ENCODE results near the gene APOL1. TPM values are rescaled to one million over a fixed set of nuclear protein-coding genes. Genes with fewer than 3 reads are reported as not detected.

APOL1 gene
- total RNA-seq, 1 donor from 2014 or later, result 36.2 TPM

- Mint-ChIP-seq H3K27ac (peak overlapping the region; percentile 34), H3K4me3 (no peak overlapping the region), H3K36me3 (ENCODE audit: low read depth) (peaks cover 76% of the 10 kb centered on the region), H3K4me1 (peaks cover 8% of the 10 kb centered on the region), H3K27me3 (no peaks in the 10 kb centered on the region), H3K9me3 (no peaks in the 10 kb centered on the region)
- intact Hi-C loops (cut with micrococcal nuclease), result loop anchor here (1.0 kb wide), 2 partner anchors 87 to 169 kb away; no protein-coding TSS in a partner anchor
- peak; percentile 94 for DNase-seq
These were observed 48.5 kb downstream of the APOL1 start for GRCh38 chr22:36301384-36301828.

- Mint-ChIP-seq H3K9me3 (no peaks in the 10 kb centered on the region), H3K27ac (peak overlapping the region; percentile 34), H3K36me3 (ENCODE audit: low read depth) (peaks cover 74% of the 10 kb centered on the region), H3K4me3 (no peak overlapping the region), H3K27me3 (no peaks in the 10 kb centered on the region), H3K4me1 (peaks cover 8% of the 10 kb centered on the region)
- no peak for DNase-seq
- intact Hi-C loops (cut with micrococcal nuclease), result loop anchor here (1.0 kb wide), 2 partner anchors 86 to 168 kb away; no protein-coding TSS in a partner anchor
These were observed 48.9 kb downstream of the APOL1 start for GRCh38 chr22:36301851-36302250.

GRCh38 chr22:36302439-36303114 is 49.6 kb downstream of the APOL1 start:
- Mint-ChIP-seq H3K4me1 (peaks cover 8% of the 10 kb centered on the region), H3K4me3 (no peak overlapping the region), H3K9me3 (no peaks in the 10 kb centered on the region), H3K27ac (peak overlapping the region; percentile 41), H3K36me3 (ENCODE audit: low read depth) (peaks cover 72% of the 10 kb centered on the region), H3K27me3 (no peaks in the 10 kb centered on the region)
- intact Hi-C loops (cut with micrococcal nuclease), result no loop called here
- no peak for DNase-seq

GRCh38 chr22:36303115-36303467 is 50.2 kb downstream of the APOL1 start:
- Mint-ChIP-seq H3K36me3 (ENCODE audit: low read depth) (peaks cover 70% of the 10 kb centered on the region), H3K27me3 (no peaks in the 10 kb centered on the region), H3K4me3 (no peak overlapping the region), H3K9me3 (no peaks in the 10 kb centered on the region), H3K27ac (no peak overlapping the region), H3K4me1 (peaks cover 8% of the 10 kb centered on the region)
- intact Hi-C loops (cut with micrococcal nuclease), result no loop called here
- no peak for DNase-seq

- H3K36me3 Mint-ChIP-seq (ENCODE audit: low read depth), result peaks cover 72% of the 10 kb centered on the region
- H3K4me3 Mint-ChIP-seq, result no peak overlapping the region
- no peak overlapping the region for H3K27ac Mint-ChIP-seq
- intact Hi-C loops (cut with micrococcal nuclease), result no loop called here
- no peaks in the 10 kb centered on the region for H3K9me3 Mint-ChIP-seq
- no peak for DNase-seq
- no peaks in the 10 kb centered on the region for H3K27me3 Mint-ChIP-seq
- peaks cover 8% of the 10 kb centered on the region for H3K4me1 Mint-ChIP-seq
These were observed 50.9 kb downstream of the APOL1 start for GRCh38 chr22:36303874-36304273.

GRCh38 chr22:36304429-36304828 is 51.5 kb downstream of the APOL1 start:
- DNase-seq, result no peak
- Mint-ChIP-seq H3K4me3 (no peak overlapping the region), H3K27ac (no peak overlapping the region), H3K36me3 (ENCODE audit: low read depth) (peaks cover 72% of the 10 kb centered on the region), H3K27me3 (no peaks in the 10 kb centered on the region), H3K4me1 (peaks cover 8% of the 10 kb centered on the region), H3K9me3 (no peaks in the 10 kb centered on the region)
- intact Hi-C loops (cut with micrococcal nuclease), result no loop called here

- Mint-ChIP-seq H3K27me3 (no peaks in the 10 kb centered on the region), H3K9me3 (no peaks in the 10 kb centered on the region), H3K36me3 (ENCODE audit: low read depth) (peaks cover 68% of the 10 kb centered on the region), H3K4me1 (peaks cover 6% of the 10 kb centered on the region), H3K27ac (no peak overlapping the region), H3K4me3 (no peak overlapping the region)
- DNase-seq, result no peak
- intact Hi-C loops (cut with micrococcal nuclease), result no loop called here
These were observed 52.9 kb downstream of the APOL1 start for GRCh38 chr22:36305813-36306212.

- intact Hi-C loops (cut with micrococcal nuclease), result no loop called here
- Mint-ChIP-seq H3K36me3 (ENCODE audit: low read depth) (peaks cover 66% of the 10 kb centered on the region), H3K9me3 (no peaks in the 10 kb centered on the region), H3K4me3 (no peak overlapping the region), H3K4me1 (peaks cover 5% of the 10 kb centered on the region), H3K27ac (no peak overlapping the region), H3K27me3 (no peaks in the 10 kb centered on the region)
- no peak for DNase-seq
These were observed 53.3 kb downstream of the APOL1 start for GRCh38 chr22:36306227-36306626.

- H3K36me3 Mint-ChIP-seq (ENCODE audit: low read depth), result peaks cover 65% of the 10 kb centered on the region
- intact Hi-C loops (cut with micrococcal nuclease), result no loop called here
These were observed 55.9 kb downstream of the APOL1 start for GRCh38 chr22:36308880-36309279.

GRCh38 chr22:36311386-36312085 is 58.6 kb downstream of the APOL1 start:
- DNase-seq, result no peak
- H3K36me3 Mint-ChIP-seq (ENCODE audit: low read depth), result peaks cover 60% of the 10 kb centered on the region

More at GRCh38 chr22:36308880-36309279, 55.9 kb downstream of the APOL1 start:
- no peaks in the 10 kb centered on the region for H3K27me3 Mint-ChIP-seq
- no peak overlapping the region for H3K4me3 Mint-ChIP-seq
- peaks cover 2% of the 10 kb centered on the region for H3K4me1 Mint-ChIP-seq
- H3K9me3 Mint-ChIP-seq, result no peaks in the 10 kb centered on the region
- no peak for DNase-seq
- H3K27ac Mint-ChIP-seq, result no peak overlapping the region

GRCh38 chr22:36315325-36315724 is 62.4 kb downstream of the APOL1 start:
- Mint-ChIP-seq H3K4me1 (peaks cover 4% of the 10 kb centered on the region), H3K9me3 (no peaks in the 10 kb centered on the region), H3K4me3 (no peak overlapping the region), H3K36me3 (ENCODE audit: low read depth) (peaks cover 69% of the 10 kb centered on the region), H3K27me3 (no peaks in the 10 kb centered on the region), H3K27ac (no peak overlapping the region)
- DNase-seq, result no peak
- intact Hi-C loops (cut with micrococcal nuclease), result no loop called here

More at GRCh38 chr22:36311386-36312085, 58.6 kb downstream of the APOL1 start:
- Mint-ChIP-seq H3K4me1 (peaks cover 4% of the 10 kb centered on the region), H3K4me3 (no peak overlapping the region), H3K27me3 (no peaks in the 10 kb centered on the region), H3K27ac (no peak overlapping the region), H3K9me3 (no peaks in the 10 kb centered on the region)
- intact Hi-C loops (cut with micrococcal nuclease), result no loop called here

- Mint-ChIP-seq H3K27me3 (no peaks in the 10 kb centered on the region), H3K4me1 (peaks cover 6% of the 10 kb centered on the region), H3K9me3 (no peaks in the 10 kb centered on the region), H3K27ac (peak overlapping the region; percentile 45), H3K36me3 (ENCODE audit: low read depth) (peaks cover 70% of the 10 kb centered on the region), H3K4me3 (no peak overlapping the region)
- no peak for DNase-seq
- intact Hi-C loops (cut with micrococcal nuclease), result no loop called here
These were observed 63.5 kb downstream of the APOL1 start for GRCh38 chr22:36316419-36316818.

Measured in activated CD4-positive, alpha-beta T cell treated with anti-CD3 and anti-CD28 coated beads, Interleukin-2, amount 10 ng/mL, durations not matched to agents 24 days and 14 days (primary cell).